NOMO-1 treated with dmso at 0.1 percent for 144 hours (cell line): Measurements from ENCODE around the gene FOXM1.
A peak's percentile ranks its signal among the peaks of the same experiment; 100 is the strongest.

ENCODE experiments used
- DNase-seq: peaks from one replicate; lab custom pipeline; 2025; ENCODE audit not compliant: unreplicated experiment; lab: John Stamatoyannopoulos, UW

Gene FOXM1

GRCh38 chr12:2842948-2843347 is 34.0 kb downstream of the FOXM1 start:
- DNase-seq: no peak

GRCh38 chr12:2841056-2841650 is 35.8 kb downstream of the FOXM1 start:
- DNase-seq: no peak

- DNase-seq: no peak
Measured at GRCh38 chr12:2836574-2836973, 40.4 kb downstream of the FOXM1 start.

GRCh38 chr12:2835691-2836403 is 41.1 kb downstream of the FOXM1 start:
- DNase-seq: no peak

- DNase-seq: no peak
Measured at GRCh38 chr12:2834581-2835491, 42.1 kb downstream of the FOXM1 start, which contains the start of gene NRIP2. Gene NRIP2, minus strand, starts transcription at chr12:2835035. Its CDS starts 52 bp downstream, at chr12:2834983.

GRCh38 chr12:2833810-2834209 is 43.2 kb downstream of the FOXM1 start:
- DNase-seq: no peak

GRCh38 chr12:2833327-2833726 is 43.6 kb downstream of the FOXM1 start:
- no peak for DNase-seq

- no peak for DNase-seq
Measured at GRCh38 chr12:2832550-2833127, 44.3 kb downstream of the FOXM1 start.

- no peak for DNase-seq
Measured at GRCh38 chr12:2829275-2829674, 47.7 kb downstream of the FOXM1 start.

- no peak for DNase-seq
Measured at GRCh38 chr12:2826721-2827515, 50.1 kb downstream of the FOXM1 start.

GRCh38 chr12:2826036-2826435 is 50.9 kb downstream of the FOXM1 start:
- no peak for DNase-seq

- DNase-seq: no peak
Measured at GRCh38 chr12:2825132-2825531, 51.8 kb downstream of the FOXM1 start.

- DNase-seq: no peak
Measured at GRCh38 chr12:2824541-2824940, 52.4 kb downstream of the FOXM1 start.

- DNase-seq: no peak
Measured at GRCh38 chr12:2823483-2823882, 53.5 kb downstream of the FOXM1 start.

GRCh38 chr12:2820432-2820831 is 56.5 kb downstream of the FOXM1 start:
- DNase-seq: no peak

- no peak for DNase-seq
Measured at GRCh38 chr12:2819810-2820209, 57.2 kb downstream of the FOXM1 start.

GRCh38 chr12:2813214-2814185 is 63.5 kb downstream of the FOXM1 start:
- DNase-seq: peak; percentile 89

GRCh38 chr12:2812290-2813213 is 64.4 kb downstream of the FOXM1 start, which contains the start of gene ITFG2:
Gene ITFG2, plus strand, starts transcription at chr12:2812668. Its CDS starts 93 bp downstream, at chr12:2812761.
- DNase-seq: peak; percentile 98
